Jurkat, Clone E6-1 (cell line): ENCODE measurements around the gene PTCRA. TPM values are rescaled to one million over a fixed set of nuclear protein-coding genes. Genes with fewer than 3 reads are reported as not detected.
"Not testable (repeated sequence)": the region's sequence is repeated elsewhere in the genome, so short reads cannot be mapped to it uniquely, and the experiment has no call there.

Source experiments
- DNase-seq: peaks from one replicate; pipeline ENCODE4 v3.0.0-alpha.2; 2011; ENCODE audit warnings: low read depth, low spot score
- H3K4me3 ChIP-seq: 2 replicates; pipeline ENCODE4 v1.5.1; 2011; ENCODE audit warnings: mild to moderate bottlenecking, low read length, control low read depth, moderate library complexity
- polyA plus RNA-seq: library from polyadenylated mRNA; unstranded; fragments of >200 nt; gene quantifications from one replicate; pipeline ENCODE4 v1.2.1, GENCODE V29; 2012; ENCODE audit warnings: missing spikeins; ENCODE audit not compliant: insufficient read length, insufficient read depth

Gene PTCRA
- polyA plus RNA-seq: not detected

- DNase-seq: peak; percentile 71
- peak within 1 kb of the TSS; percentile 38 for H3K4me3 ChIP-seq
Measured at GRCh38 chr6:42915732-42916131, at the start of gene PTCRA. PTCRA (plus strand) TSS chr6:42916053; CDS start chr6:42916070, 17 bp downstream.

- H3K4me3 ChIP-seq: no peak overlapping the region
- no peak for DNase-seq
Measured at GRCh38 chr6:42870145-42870936, 45.5 kb upstream of the PTCRA start.

- H3K4me3 ChIP-seq: no peak overlapping the region
- no peak for DNase-seq
Measured at GRCh38 chr6:42871711-42872110, 44.1 kb upstream of the PTCRA start.

- no peak for DNase-seq
- no peak overlapping the region for H3K4me3 ChIP-seq
Measured at GRCh38 chr6:42873313-42873712, 42.5 kb upstream of the PTCRA start.

GRCh38 chr6:42877695-42878094, 38.2 kb upstream of the PTCRA start:
- H3K4me3 ChIP-seq: no peak overlapping the region
- no peak for DNase-seq

GRCh38 chr6:42879372-42880239, 36.2 kb upstream of the PTCRA start, which contains the start of gene RPL7L1:
RPL7L1 (plus strand) TSS chr6:42879616; CDS start chr6:42879911, 295 bp downstream.
- peak; percentile 86 for DNase-seq
- peak within 1 kb of the TSS; percentile 98 for H3K4me3 ChIP-seq

- DNase-seq: not testable (repeated sequence)
- H3K4me3 ChIP-seq: peak overlapping the region; percentile 98
Measured at GRCh38 chr6:42880240-42880817, 35.5 kb upstream of the PTCRA start.

GRCh38 chr6:42880871-42881270, 35.0 kb upstream of the PTCRA start:
- H3K4me3 ChIP-seq: peak overlapping the region; percentile 98
- not testable (repeated sequence) for DNase-seq

GRCh38 chr6:42885702-42886101, 30.2 kb upstream of the PTCRA start:
- no peak overlapping the region for H3K4me3 ChIP-seq
- DNase-seq: no peak

- DNase-seq, H3K4me3 ChIP-seq: not testable (repeated sequence)
Measured at GRCh38 chr6:42888201-42888600, 27.7 kb upstream of the PTCRA start.

GRCh38 chr6:42889815-42890214, 26.0 kb upstream of the PTCRA start:
- peak overlapping the region; percentile 89 for H3K4me3 ChIP-seq
- DNase-seq: peak; percentile 26

GRCh38 chr6:42890311-42891198, 25.3 kb upstream of the PTCRA start:
- peak overlapping the region; percentile 89 for H3K4me3 ChIP-seq
- peak; percentile 87 for DNase-seq

- no peak for DNase-seq
- peak overlapping the region; percentile 89 for H3K4me3 ChIP-seq
Measured at GRCh38 chr6:42891199-42891722, 24.6 kb upstream of the PTCRA start.

- DNase-seq, H3K4me3 ChIP-seq: not testable (repeated sequence)
Measured at GRCh38 chr6:42894041-42894828, 21.6 kb upstream of the PTCRA start.

GRCh38 chr6:42896178-42896719, 19.6 kb upstream of the PTCRA start:
- no peak for DNase-seq
- no peak overlapping the region for H3K4me3 ChIP-seq

GRCh38 chr6:42898891-42899361, 16.9 kb upstream of the PTCRA start:
- no peak overlapping the region for H3K4me3 ChIP-seq
- peak; percentile 64 for DNase-seq

GRCh38 chr6:42899871-42900270, 16.0 kb upstream of the PTCRA start:
- DNase-seq: no peak
- no peak overlapping the region for H3K4me3 ChIP-seq
